OCI-LY7 (cell line): Measurements from ENCODE around the gene GSG1L.

ENCODE experiments used
- EZH2phosphoT487 ChIP-seq: fragments of 200-600 bp; sonication (generic); IDR thresholded peaks from 2 replicates; pipeline ENCODE4 v1.6.1; 2018; ENCODE audit warnings: low read depth, borderline replicate concordance, mild to moderate bottlenecking, mixed run types, antibody characterized with exemption, low read length, moderate library complexity, mixed read lengths
- TF ChIP-seq, protein P1 (sequence below): fragments of 200-600 bp; sonication (generic); conservative IDR thresholded peaks from 2 replicates; pipeline ENCODE4 v1.5.1; 2014; ENCODE audit warnings: mild to moderate bottlenecking, antibody characterized with exemption, low read length, moderate library complexity, mixed read lengths

- TF ChIP-seq, protein P1, sequence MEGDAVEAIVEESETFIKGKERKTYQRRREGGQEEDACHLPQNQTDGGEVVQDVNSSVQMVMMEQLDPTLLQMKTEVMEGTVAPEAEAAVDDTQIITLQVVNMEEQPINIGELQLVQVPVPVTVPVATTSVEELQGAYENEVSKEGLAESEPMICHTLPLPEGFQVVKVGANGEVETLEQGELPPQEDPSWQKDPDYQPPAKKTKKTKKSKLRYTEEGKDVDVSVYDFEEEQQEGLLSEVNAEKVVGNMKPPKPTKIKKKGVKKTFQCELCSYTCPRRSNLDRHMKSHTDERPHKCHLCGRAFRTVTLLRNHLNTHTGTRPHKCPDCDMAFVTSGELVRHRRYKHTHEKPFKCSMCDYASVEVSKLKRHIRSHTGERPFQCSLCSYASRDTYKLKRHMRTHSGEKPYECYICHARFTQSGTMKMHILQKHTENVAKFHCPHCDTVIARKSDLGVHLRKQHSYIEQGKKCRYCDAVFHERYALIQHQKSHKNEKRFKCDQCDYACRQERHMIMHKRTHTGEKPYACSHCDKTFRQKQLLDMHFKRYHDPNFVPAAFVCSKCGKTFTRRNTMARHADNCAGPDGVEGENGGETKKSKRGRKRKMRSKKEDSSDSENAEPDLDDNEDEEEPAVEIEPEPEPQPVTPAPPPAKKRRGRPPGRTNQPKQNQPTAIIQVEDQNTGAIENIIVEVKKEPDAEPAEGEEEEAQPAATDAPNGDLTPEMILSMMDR, result no peak
- no peak for TF ChIP-seq EZH2phosphoT487
These were observed 102.8 kb downstream of the GSG1L start for GRCh38 chr16:27960619-27961295.
